WTC11 (cell line): ENCODE results near the gene MT1F. TPM values are rescaled to one million over a fixed set of nuclear protein-coding genes. Genes with fewer than 3 reads are reported as not detected.

Source experiments
- ATAC-seq: fragments of 200-7000 bp; cut with Tn5 transposase; 2 replicates; pipeline ENCODE4 v1.10.0; 2021; ENCODE audit warnings: mild to moderate bottlenecking, moderate library complexity
- CTCF ChIA-PET: fragments of 300-600 bp; sonication (Branson Sonifier 250); formaldehyde crosslinking; loops from one replicate; lab custom pipeline; 2021; ENCODE audit warnings: antibody characterized with exemption; lab: Charles Lee
- POLR2A ChIA-PET: fragments of 350-600 bp; sonication (Branson Sonifier 250); formaldehyde crosslinking; loops from one replicate; lab custom pipeline; 2021; ENCODE audit warnings: antibody characterized with exemption; lab: Charles Lee
- DNase-seq: peaks from one replicate; pipeline ENCODE4 v3.0.0; 2021; ENCODE audit warnings: low spot score
- H3K27ac Mint-ChIP-seq: 2 replicates; pipeline ENCODE4 v1.8.0; 2021; ENCODE audit warnings: mixed read lengths
- H3K27me3 Mint-ChIP-seq: 2 replicates; pipeline ENCODE4 v1.8.0; 2021; ENCODE audit warnings: low read depth, mild to moderate bottlenecking, moderate library complexity, mixed read lengths
- H3K36me3 Mint-ChIP-seq: 2 replicates; pipeline ENCODE4 v1.8.0; 2021; ENCODE audit warnings: mixed read lengths
- H3K4me1 Mint-ChIP-seq: 2 replicates; pipeline ENCODE4 v1.8.0; 2022; ENCODE audit warnings: mixed read lengths
- H3K4me3 Mint-ChIP-seq: 2 replicates; pipeline ENCODE4 v1.8.0; 2021; ENCODE audit warnings: mild to moderate bottlenecking, moderate library complexity, mixed read lengths
- H3K9me3 Mint-ChIP-seq: 2 replicates; pipeline ENCODE4 v1.8.0; 2021; ENCODE audit warnings: mixed read lengths
- ETV6 ChIP-seq: sonication (generic); formaldehyde crosslinking; IDR thresholded peaks from 2 replicates; pipeline ENCODE4 v1.8.1; 2022; ENCODE audit warnings: mild to moderate bottlenecking, missing genetic modification reagents
- FOXP1 ChIP-seq: sonication (generic); formaldehyde crosslinking; IDR thresholded peaks from 2 replicates; pipeline ENCODE4 v1.8.0; 2022; ENCODE audit warnings: missing genetic modification reagents, mild to moderate bottlenecking, moderate library complexity, borderline replicate concordance
- GTF2I ChIP-seq: fragments of 250-450 bp; sonication (Bioruptor Pico); conservative IDR thresholded peaks from 2 replicates; pipeline ENCODE4 v1.4.0; 2021; ENCODE audit warnings: mild to moderate bottlenecking
- KAT7 ChIP-seq: sonication (generic); formaldehyde crosslinking; IDR thresholded peaks from 2 replicates; pipeline ENCODE4 v1.8.1; 2023; ENCODE audit warnings: missing genetic modification reagents, mild to moderate bottlenecking, borderline replicate concordance
- MXD4 ChIP-seq: fragments of 250-450 bp; sonication (Bioruptor Pico); IDR thresholded peaks from 2 replicates; pipeline ENCODE4 v1.8.0; 2021; ENCODE audit warnings: mild to moderate bottlenecking, moderate library complexity, borderline replicate concordance
- NR1H2 ChIP-seq: sonication (generic); formaldehyde crosslinking; IDR thresholded peaks from 2 replicates; pipeline ENCODE4 v1.9.0; 2021; ENCODE audit warnings: mild to moderate bottlenecking, moderate library complexity, missing genetic modification reagents
- OVOL2 ChIP-seq: fragments of 250-450 bp; sonication (Bioruptor Pico); IDR thresholded peaks from 2 replicates; pipeline ENCODE4 v1.9.0; 2021; ENCODE audit warnings: mild to moderate bottlenecking, borderline replicate concordance
- RORB ChIP-seq: fragments of 250-450 bp; sonication (Bioruptor Pico); IDR thresholded peaks from 2 replicates; pipeline ENCODE4 v1.9.0; 2021; ENCODE audit warnings: mild to moderate bottlenecking
- ZNF263 ChIP-seq: sonication (generic); formaldehyde crosslinking; IDR thresholded peaks from 2 replicates; pipeline ENCODE4 v1.8.1; 2022; ENCODE audit warnings: low read depth, mild to moderate bottlenecking, moderate library complexity, missing genetic modification reagents
- total RNA-seq: library from RNA; stranded (reverse); gene quantifications from 3 replicates; pipeline ENCODE4 v1.2.3, GENCODE V29; 2021
- TF ChIP-seq, protein P1 (sequence below): fragments of 200-600 bp; IDR thresholded peaks from 2 replicates; pipeline ENCODE4 v1.8.0; 2022; ENCODE audit warnings: antibody characterized with exemption
- TF ChIP-seq, protein P2 (sequence below): sonication (generic); formaldehyde crosslinking; IDR thresholded peaks from 2 replicates; pipeline ENCODE4 v1.8.0; 2022; ENCODE audit warnings: mild to moderate bottlenecking, missing genetic modification reagents
- TF ChIP-seq, protein P3 (sequence below): sonication (generic); formaldehyde crosslinking; IDR thresholded peaks from 2 replicates; pipeline ENCODE4 v1.8.1; 2022; ENCODE audit warnings: low read depth, mild to moderate bottlenecking, moderate library complexity, missing genetic modification reagents, borderline replicate concordance
- TF ChIP-seq, protein P4 (sequence below): sonication (generic); formaldehyde crosslinking; IDR thresholded peaks from 2 replicates; pipeline ENCODE4 v1.8.1; 2023; ENCODE audit warnings: mild to moderate bottlenecking, missing genetic modification reagents
- TF ChIP-seq, protein P5 (sequence below): sonication (generic); formaldehyde crosslinking; IDR thresholded peaks from 2 replicates; pipeline ENCODE4 v1.8.0; 2023; ENCODE audit warnings: mild to moderate bottlenecking, missing genetic modification reagents

MT1F gene
- total RNA-seq, 1 experiment from 2014 or later: 58.2 TPM

DNA sequence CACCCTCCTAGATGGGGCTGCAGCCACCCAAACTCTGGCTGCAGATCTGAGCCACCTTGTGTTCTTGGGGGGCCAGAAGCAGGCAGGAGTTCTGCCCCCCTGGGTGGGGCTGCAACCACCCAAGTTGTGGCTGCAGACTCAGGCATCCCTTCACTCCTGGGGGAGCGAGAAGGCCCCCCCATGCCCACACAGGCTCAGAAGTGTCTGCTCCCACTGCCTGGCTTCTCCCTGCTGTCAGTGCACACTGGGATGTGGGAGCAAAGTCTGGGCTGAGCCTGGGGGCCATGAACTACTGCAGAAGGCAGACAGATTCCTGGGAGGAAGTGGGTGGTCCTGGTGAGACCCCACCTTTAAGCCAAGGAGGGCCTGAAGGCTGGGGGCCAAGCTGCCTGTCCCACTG is 37.5 kb downstream of the MT1F start (continued):
- TF ChIP-seq MXD4 (CRISPR knock-in tag): no peak
- no peak for TF ChIP-seq KAT7 (CRISPR knock-in tag)
- TF ChIP-seq NR1H2: no peak

DNA sequence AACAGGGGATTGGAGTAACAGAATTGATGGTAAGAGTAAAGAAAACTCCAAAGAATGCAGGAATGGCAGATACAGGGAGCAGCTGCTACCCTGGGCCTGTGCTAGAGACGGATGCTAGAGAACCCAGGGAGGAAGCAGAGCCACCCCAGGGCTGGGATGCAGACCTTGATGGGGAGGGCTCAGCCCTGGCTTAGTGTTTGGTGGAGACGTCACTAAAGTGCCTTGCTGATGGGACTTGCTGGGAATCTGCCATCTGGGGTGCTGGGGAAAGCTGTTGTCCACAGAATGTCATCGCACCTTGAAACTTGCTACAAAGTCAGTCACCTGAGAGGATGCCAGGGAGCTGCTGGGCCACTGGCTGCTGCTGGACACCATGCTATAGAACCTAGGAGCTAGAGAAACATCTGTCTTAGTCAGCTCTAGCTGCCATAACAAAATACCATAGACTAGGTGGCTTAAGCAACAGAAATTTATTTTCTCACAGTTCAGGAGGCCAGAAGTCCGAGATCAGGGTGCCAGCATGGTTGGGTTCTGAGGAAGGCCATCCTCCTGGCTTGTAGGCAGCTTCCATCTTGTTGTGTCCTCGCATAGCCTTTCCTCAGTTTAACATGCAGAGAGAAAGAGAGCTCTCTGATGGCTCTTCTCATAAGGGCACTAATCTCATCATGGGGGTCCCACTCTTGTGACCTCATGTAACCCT is 39.8 kb downstream of the MT1F start:
- POLR2A ChIA-PET: interaction anchor here (0.7 kb wide), 1 partner anchor 241 kb away, joined by 3 read pairs; no protein-coding TSS in a partner anchor
- ATAC-seq: no peak
- TF ChIP-seq RORB (CRISPR knock-in tag) (no peak), FOXP1 (no peak), GTF2I (no peak), ETV6 (no peak), OVOL2 (CRISPR knock-in tag) (no peak), MXD4 (CRISPR knock-in tag) (no peak), ZNF263 (no peak)
- TF ChIP-seq, protein P1, sequence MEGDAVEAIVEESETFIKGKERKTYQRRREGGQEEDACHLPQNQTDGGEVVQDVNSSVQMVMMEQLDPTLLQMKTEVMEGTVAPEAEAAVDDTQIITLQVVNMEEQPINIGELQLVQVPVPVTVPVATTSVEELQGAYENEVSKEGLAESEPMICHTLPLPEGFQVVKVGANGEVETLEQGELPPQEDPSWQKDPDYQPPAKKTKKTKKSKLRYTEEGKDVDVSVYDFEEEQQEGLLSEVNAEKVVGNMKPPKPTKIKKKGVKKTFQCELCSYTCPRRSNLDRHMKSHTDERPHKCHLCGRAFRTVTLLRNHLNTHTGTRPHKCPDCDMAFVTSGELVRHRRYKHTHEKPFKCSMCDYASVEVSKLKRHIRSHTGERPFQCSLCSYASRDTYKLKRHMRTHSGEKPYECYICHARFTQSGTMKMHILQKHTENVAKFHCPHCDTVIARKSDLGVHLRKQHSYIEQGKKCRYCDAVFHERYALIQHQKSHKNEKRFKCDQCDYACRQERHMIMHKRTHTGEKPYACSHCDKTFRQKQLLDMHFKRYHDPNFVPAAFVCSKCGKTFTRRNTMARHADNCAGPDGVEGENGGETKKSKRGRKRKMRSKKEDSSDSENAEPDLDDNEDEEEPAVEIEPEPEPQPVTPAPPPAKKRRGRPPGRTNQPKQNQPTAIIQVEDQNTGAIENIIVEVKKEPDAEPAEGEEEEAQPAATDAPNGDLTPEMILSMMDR: no peak
- TF ChIP-seq, protein P2, sequence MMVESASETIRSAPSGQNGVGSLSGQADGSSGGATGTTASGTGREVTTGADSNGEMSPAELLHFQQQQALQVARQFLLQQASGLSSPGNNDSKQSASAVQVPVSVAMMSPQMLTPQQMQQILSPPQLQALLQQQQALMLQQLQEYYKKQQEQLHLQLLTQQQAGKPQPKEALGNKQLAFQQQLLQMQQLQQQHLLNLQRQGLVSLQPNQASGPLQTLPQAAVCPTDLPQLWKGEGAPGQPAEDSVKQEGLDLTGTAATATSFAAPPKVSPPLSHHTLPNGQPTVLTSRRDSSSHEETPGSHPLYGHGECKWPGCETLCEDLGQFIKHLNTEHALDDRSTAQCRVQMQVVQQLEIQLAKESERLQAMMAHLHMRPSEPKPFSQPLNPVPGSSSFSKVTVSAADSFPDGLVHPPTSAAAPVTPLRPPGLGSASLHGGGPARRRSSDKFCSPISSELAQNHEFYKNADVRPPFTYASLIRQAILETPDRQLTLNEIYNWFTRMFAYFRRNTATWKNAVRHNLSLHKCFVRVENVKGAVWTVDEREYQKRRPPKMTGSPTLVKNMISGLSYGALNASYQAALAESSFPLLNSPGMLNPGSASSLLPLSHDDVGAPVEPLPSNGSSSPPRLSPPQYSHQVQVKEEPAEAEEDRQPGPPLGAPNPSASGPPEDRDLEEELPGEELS (CRISPR knock-in tag): no peak
- TF ChIP-seq, protein P3, sequence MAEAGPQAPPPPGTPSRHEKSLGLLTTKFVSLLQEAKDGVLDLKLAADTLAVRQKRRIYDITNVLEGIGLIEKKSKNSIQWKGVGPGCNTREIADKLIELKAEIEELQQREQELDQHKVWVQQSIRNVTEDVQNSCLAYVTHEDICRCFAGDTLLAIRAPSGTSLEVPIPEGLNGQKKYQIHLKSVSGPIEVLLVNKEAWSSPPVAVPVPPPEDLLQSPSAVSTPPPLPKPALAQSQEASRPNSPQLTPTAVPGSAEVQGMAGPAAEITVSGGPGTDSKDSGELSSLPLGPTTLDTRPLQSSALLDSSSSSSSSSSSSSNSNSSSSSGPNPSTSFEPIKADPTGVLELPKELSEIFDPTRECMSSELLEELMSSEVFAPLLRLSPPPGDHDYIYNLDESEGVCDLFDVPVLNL (CRISPR knock-in tag): no peak
- TF ChIP-seq, protein P4, sequence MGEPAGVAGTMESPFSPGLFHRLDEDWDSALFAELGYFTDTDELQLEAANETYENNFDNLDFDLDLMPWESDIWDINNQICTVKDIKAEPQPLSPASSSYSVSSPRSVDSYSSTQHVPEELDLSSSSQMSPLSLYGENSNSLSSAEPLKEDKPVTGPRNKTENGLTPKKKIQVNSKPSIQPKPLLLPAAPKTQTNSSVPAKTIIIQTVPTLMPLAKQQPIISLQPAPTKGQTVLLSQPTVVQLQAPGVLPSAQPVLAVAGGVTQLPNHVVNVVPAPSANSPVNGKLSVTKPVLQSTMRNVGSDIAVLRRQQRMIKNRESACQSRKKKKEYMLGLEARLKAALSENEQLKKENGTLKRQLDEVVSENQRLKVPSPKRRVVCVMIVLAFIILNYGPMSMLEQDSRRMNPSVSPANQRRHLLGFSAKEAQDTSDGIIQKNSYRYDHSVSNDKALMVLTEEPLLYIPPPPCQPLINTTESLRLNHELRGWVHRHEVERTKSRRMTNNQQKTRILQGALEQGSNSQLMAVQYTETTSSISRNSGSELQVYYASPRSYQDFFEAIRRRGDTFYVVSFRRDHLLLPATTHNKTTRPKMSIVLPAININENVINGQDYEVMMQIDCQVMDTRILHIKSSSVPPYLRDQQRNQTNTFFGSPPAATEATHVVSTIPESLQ (CRISPR knock-in tag): no peak
- TF ChIP-seq, protein P5, sequence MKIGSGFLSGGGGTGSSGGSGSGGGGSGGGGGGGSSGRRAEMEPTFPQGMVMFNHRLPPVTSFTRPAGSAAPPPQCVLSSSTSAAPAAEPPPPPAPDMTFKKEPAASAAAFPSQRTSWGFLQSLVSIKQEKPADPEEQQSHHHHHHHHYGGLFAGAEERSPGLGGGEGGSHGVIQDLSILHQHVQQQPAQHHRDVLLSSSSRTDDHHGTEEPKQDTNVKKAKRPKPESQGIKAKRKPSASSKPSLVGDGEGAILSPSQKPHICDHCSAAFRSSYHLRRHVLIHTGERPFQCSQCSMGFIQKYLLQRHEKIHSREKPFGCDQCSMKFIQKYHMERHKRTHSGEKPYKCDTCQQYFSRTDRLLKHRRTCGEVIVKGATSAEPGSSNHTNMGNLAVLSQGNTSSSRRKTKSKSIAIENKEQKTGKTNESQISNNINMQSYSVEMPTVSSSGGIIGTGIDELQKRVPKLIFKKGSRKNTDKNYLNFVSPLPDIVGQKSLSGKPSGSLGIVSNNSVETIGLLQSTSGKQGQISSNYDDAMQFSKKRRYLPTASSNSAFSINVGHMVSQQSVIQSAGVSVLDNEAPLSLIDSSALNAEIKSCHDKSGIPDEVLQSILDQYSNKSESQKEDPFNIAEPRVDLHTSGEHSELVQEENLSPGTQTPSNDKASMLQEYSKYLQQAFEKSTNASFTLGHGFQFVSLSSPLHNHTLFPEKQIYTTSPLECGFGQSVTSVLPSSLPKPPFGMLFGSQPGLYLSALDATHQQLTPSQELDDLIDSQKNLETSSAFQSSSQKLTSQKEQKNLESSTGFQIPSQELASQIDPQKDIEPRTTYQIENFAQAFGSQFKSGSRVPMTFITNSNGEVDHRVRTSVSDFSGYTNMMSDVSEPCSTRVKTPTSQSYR: no peak
- peaks cover 11% of the 10 kb centered on the region for H3K9me3 Mint-ChIP-seq
- peaks cover 2% of the 10 kb centered on the region; the same call in 1 of the 2 replicates for H3K27me3 Mint-ChIP-seq
- DNase-seq: no peak
- peaks cover 19% of the 10 kb centered on the region for H3K4me1 Mint-ChIP-seq
- no peak overlapping the region for H3K27ac Mint-ChIP-seq
- H3K4me3 Mint-ChIP-seq: no peak overlapping the region
- peaks cover 5% of the 10 kb centered on the region; the same call in 1 of the 2 replicates for H3K36me3 Mint-ChIP-seq
- CTCF ChIA-PET: interaction anchor here (1.2 kb wide), 1 partner anchor 24 kb away, joined by 3 read pairs; no protein-coding TSS in a partner anchor
